ENCODE measurements around the gene IFFO2. TPM values are rescaled to one million over a fixed set of nuclear protein-coding genes. Genes with fewer than 3 reads are reported as not detected.

The IFFO2 gene
- total and polyA plus RNA-seq, 8 donors: 13.9 to 38.4 (median 24.3) TPM

GRCh38 chr1:18937539-18937938 is 18.9 kb downstream of the IFFO2 start:
- DNase-seq: peak in 1 of 6 donors; percentile 45
- H3K4me1 ChIP-seq: peaks cover 21 to 29% (median 27%) of the 10 kb centered on the region in 3 donors
- H3K9me3 ChIP-seq: no peaks in the 10 kb centered on the region
- FAIRE-seq: no peak
- H3K27ac ChIP-seq: peak overlapping the region in 1 of 4 donors; percentile 23
- no peak for TF ChIP-seq CTCF (IDR thresholded peaks at IDR 0.05)
- no peak for ATAC-seq
- no peaks in the 10 kb centered on the region for H3K27me3 ChIP-seq
- H3K36me3 ChIP-seq: no peaks in the 10 kb centered on the region
- 84 to 88% methylated on average over 8 of the region's 8 CpGs for WGBS, 2 donors
- no peak overlapping the region for H3K4me3 ChIP-seq
- intact Hi-C loops (cut with DNase I): no loop called here

- WGBS, 2 donors: 60 to 71% methylated on average over 11 of the region's 11 CpGs
- H3K36me3 ChIP-seq: no peaks in the 10 kb centered on the region
- no peak overlapping the region for H3K4me3 ChIP-seq
- peaks cover 21 to 27% (median 25%) of the 10 kb centered on the region in 3 donors for H3K4me1 ChIP-seq
- TF ChIP-seq CTCF (IDR thresholded peaks at IDR 0.05): no peak
- no peaks in the 10 kb centered on the region for H3K27me3 ChIP-seq
- intact Hi-C loops (cut with DNase I): no loop called here
- DNase-seq (no peak), ATAC-seq (peak in 1 of 4 donors; percentile 4), FAIRE-seq (no peak)
- peak overlapping the region in 1 of 4 donors; percentile 23 for H3K27ac ChIP-seq
- no peaks in the 10 kb centered on the region for H3K9me3 ChIP-seq
Measured at GRCh38 chr1:18936814-18937481, 19.5 kb downstream of the IFFO2 start.

GRCh38 chr1:18936471-18936813 is 20.0 kb downstream of the IFFO2 start:
- Histone ChIP-seq H3K4me3 (no peak overlapping the region), H3K36me3 (no peaks in the 10 kb centered on the region), H3K9me3 (no peaks in the 10 kb centered on the region), H3K27ac (peak overlapping the region in 1 of 4 donors; percentile 23), H3K27me3 (no peaks in the 10 kb centered on the region), H3K4me1 (peaks cover 18 to 27% (median 25%) of the 10 kb centered on the region in 3 donors)
- no peak for DNase-seq
- no peak for TF ChIP-seq CTCF (IDR thresholded peaks at IDR 0.05)
- WGBS, 2 donors: 30 to 55% methylated on average over 3 of the region's 3 CpGs
- no peak for FAIRE-seq
- intact Hi-C loops (cut with DNase I): no loop called here
- ATAC-seq: no peak

- FAIRE-seq (no peak), ATAC-seq (no peak), DNase-seq (no peak)
- no peak for TF ChIP-seq CTCF (IDR thresholded peaks at IDR 0.05)
- H3K27ac ChIP-seq: no peak overlapping the region
- no peaks in the 10 kb centered on the region for H3K36me3 ChIP-seq
- no peaks in the 10 kb centered on the region for H3K27me3 ChIP-seq
- no peak overlapping the region for H3K4me3 ChIP-seq
- WGBS, 2 donors: 73 to 82% methylated on average over 14 of the region's 14 CpGs
- peaks cover 10 to 25% (median 22%) of the 10 kb centered on the region in 3 donors for H3K4me1 ChIP-seq
- intact Hi-C loops (cut with DNase I): no loop called here
- H3K9me3 ChIP-seq: no peaks in the 10 kb centered on the region
Measured at GRCh38 chr1:18934205-18935000, 22.1 kb downstream of the IFFO2 start.

GRCh38 chr1:18932879-18933278 is 23.6 kb downstream of the IFFO2 start:
- Histone ChIP-seq H3K27me3 (no peaks in the 10 kb centered on the region), H3K27ac (peak overlapping the region in 2 of 4 donors; percentile 42 to 50), H3K4me3 (no peak overlapping the region), H3K9me3 (no peaks in the 10 kb centered on the region), H3K4me1 (peaks cover 10 to 25% (median 16%) of the 10 kb centered on the region in 3 donors), H3K36me3 (no peaks in the 10 kb centered on the region)
- WGBS, 2 donors: 65 to 68% methylated on average over 7 of the region's 7 CpGs
- TF ChIP-seq CTCF (IDR thresholded peaks at IDR 0.05): no peak
- FAIRE-seq (no peak), ATAC-seq (no peak), DNase-seq (no peak)
- intact Hi-C loops (cut with DNase I): no loop called here

Measured in pancreas (tissue), 10 donors.